Glomerular visceral epithelial cell (primary cell): Measurements from ENCODE around the gene SPRING1.

Experiments used
- DNase-seq: peaks from one replicate; pipeline ENCODE4 v3.0.0-alpha.2; 2016; ENCODE audit errors: extremely low spot score

SPRING1 gene

DNA sequence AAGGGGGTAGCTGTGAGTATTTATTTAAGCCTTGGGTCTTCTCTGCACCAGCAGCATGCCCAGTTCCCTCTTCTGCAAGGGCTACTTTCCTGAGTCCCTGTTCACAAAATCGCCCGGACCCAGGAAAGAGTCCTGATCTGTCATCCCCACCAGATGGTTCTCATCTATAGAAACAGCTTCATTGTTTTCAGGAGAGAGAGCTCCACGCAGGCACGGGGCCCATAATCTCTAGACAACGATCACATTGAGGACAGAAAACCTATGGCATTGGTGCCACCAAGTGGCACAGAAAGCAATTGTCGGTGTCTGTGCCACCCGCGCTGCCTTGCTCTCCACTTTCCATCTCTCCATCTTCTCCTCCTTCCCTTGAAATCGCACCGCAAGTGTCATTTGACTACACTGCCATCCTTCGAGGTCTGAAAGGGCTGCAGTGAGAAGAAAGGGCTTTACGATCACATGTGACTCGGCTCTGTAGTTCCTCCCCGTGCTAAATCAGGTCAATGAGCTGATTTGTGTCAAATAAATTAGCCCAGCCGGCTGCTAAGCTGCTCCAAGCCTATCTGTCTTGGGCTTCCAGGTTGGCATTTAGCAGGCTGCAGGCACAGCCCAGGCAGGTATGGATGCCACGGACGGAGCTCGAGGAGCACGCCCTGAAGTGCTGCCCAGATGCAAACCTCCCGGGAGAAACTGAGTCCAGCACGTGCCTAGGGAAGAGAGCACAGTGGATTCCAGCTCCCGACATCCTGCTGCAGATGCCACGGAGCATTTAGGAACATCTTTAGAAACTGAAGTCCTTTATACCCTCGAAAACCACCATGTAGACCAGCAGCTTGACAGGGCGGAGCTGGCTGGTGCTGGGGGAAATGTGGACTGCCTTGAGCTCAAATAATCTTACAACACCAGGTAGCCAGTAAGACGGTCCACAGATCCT is 28.8 kb downstream of the SPRING1 start:
- DNase-seq: peak; percentile 54

GRCh38 chr12:116707751-116708150 is 30.1 kb downstream of the SPRING1 start:
- DNase-seq: no peak

DNA sequence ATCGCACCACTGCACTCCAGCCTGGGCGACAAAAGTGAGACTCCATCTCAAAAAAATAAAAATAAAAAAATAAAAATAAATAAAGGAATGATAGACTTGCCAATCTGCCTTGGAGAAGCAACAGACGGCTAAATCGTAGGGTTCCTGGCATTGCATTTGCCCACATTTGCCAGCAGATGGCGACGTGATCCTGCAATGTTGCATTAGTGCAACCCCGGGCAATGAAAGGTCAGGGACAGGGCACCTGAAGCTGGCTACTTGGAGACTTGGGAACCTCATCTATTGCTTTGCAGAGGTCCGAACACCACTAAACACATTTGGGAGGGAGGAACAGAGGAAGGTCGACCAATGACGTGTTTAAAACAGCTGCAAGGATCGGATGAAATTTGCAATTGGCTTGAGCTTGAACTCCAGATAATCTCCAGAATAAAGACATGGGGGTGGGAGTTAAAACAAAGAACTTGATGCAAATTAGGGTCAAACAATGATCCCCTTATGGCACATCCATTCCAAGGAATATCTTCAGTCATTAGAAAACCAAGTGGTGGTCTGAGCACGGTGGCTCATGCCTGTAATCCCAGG is 34.6 kb downstream of the SPRING1 start:
- peak; percentile 60 for DNase-seq

DNA sequence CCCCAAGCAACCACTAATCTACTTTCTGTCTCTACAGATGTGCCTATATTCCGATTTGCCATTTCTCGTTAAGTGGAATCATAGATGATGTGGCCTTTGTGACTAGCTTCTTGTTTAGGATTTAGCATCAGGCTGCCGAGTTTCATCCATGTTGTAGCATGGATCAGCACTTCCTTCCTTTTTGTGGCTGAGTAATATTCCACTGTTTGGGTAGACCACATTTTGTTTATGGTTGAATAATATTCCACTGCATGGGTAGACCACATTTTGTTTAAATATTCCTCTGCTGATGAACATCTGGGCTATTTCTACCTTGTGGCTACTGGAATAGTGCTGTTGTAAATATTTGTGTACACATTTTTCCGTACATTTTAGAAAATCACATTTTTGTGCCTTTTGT is 36.4 kb downstream of the SPRING1 start:
- DNase-seq: no peak

DNA sequence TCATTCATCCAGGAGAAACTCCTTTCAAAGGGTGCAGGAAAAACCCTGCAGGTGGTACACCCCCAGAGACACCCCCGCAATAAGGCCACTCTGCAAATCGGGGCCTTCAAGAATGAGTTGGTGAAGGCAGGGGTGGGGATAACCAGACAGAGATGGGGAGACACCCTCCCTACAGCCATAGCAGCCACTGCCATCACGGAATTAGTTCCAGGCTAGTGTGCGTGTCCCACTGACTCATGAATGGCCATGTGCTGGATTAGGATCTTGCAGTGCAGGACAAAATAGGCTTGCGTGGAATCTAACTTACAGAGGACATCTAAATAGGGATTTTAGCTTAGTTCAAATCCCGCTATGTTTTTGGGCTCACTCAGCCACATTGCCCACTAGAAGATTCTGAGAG is 37.8 kb downstream of the SPRING1 start:
- DNase-seq: no peak

- no peak for DNase-seq
Observed at GRCh38 chr12:116698554-116699075, 39.3 kb downstream of the SPRING1 start.

DNA sequence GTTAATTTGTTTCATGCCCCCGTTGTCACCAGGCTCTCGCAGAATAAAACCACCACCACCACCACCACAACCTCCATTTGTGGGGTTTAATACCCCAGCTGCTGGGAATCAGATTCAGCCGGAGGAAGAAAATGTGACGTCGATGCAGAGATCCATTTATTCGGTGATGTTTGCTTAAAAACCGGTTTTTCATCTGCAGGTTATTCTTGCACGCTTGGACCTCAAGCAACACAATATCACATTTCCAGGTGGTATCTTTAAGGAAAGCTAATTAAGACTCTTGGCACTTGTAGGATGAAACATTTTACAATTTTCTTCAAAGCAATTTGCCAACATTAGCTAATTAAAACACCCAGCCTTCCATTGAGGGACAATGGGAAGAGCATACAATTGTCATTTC is 39.8 kb downstream of the SPRING1 start:
- DNase-seq: no peak

GRCh38 chr12:116697716-116698115 is 40.2 kb downstream of the SPRING1 start:
- no peak for DNase-seq

GRCh38 chr12:116697305-116697704 is 40.6 kb downstream of the SPRING1 start:
- DNase-seq: no peak

- no peak for DNase-seq
Observed at GRCh38 chr12:116695464-116695725, 42.5 kb downstream of the SPRING1 start.

DNA sequence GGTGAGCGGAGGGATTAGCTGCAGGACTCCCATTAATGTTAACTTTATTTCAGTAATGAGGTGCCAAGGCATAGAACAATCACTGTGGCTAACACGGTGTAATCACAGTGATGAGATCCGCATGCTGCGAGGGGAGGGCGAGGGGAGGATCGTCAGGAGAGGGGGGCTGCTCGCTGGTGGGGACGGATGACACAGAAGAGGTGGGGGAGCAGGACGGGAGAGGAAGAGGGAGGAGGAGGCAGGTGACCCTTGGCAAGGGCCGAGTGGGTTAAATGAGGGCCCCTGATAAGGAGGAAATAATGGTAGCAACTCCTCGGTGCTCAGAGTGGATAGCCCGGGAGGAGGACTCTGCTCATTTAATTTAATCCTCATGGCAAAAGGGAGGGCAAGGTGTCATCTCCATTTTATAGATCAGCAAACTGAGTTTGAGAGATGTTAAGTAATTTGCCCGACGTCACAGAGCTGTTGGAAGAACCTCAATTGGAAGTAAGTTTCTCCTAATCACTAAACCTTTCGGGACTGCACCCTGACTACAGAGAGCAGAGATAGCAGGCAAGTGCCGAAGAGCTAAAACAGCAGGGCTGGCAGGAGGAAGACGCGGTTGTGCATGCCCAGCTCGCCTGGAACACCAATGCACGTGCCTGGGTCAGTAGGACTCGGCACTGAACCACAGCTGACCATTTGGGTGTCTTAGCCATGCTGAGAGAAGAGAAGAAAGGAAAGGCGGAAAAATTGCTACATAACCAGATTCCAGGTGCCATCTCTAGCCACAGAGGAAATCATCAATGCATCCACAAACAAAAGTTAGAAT is 43.0 kb downstream of the SPRING1 start:
- DNase-seq: no peak

DNA sequence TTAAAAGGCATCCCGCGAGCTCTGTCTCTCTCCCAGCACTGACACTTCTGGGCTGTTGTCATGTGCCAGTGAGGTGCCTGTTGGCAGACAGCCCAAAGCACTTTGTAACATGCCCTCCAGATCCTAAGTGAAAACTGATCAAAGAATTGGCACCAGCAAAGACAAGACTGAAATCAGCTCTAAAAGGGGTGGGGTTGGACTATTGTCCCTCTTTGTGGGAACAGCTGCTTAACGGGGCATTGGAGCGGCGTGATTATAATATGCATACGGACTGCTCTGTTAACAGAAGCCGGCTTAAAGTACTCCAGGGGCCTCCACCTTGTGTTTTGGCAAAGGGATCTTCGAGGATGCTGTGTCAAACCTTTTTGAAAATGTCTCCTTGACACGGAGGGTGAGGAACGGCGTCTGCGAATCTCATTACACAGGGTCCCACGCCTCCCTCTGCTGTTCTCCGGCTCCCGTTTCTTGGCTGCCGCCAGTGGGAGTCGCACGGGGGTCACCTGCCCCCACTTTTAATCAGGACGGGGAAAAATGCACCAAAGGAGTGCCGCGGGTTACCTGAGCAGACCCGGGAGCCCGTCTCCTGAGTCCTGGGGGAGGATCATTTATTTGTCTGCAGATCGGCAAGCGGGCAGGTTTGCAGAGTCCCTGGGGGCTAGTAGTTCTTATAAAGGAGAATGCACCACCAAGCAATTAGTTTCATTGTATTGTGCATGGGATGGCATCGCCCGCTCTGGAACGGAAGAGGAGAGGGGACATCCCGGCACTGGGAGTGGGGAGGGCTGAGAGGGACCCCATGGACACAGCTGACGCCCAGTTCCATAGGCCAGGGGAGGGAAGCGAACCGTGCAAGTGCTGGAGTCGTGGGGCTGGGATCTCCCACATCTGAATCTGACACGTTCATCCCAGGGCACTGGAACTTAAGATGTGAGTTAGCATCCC is 44.3 kb downstream of the SPRING1 start:
- DNase-seq: no peak

DNA sequence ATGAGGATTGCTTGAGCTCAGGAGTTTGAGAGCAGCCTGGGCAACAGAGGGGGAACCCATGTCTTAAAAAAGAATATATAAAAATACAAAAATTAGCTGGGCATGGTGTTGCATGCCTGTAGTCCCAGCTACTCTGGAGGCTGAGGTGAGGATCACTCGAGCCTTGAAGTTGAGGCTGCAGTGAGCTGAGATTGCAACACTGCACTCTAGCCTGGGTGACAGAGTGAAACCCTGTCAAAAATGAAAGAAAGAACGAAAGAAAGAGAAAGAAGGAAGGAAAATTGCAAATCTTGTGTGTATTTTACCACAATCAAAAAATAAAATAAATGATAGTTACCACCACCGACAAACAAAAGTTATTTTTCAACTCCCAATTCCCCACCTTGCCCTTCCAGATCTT is 45.3 kb downstream of the SPRING1 start:
- DNase-seq: no peak

DNA sequence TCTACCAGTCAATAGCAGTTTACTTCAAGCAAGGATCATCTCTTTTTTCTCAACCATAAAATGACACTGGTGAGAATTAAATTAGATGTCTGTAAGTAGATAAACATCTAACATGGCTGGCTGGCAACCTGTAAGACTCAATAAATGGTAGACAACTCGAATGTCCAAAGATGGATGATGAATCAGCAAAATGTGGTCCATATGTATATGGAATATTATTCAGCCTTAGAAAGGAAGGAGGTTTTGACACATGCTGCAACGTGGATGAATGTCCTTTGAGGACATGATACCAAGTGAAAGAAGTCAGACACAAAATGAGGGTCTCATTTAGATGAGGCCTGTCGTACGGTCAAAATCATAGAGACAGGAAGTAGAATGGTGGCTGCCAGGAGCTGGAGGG is 46.2 kb downstream of the SPRING1 start:
- no peak for DNase-seq

GRCh38 chr12:116691205-116691604 is 46.7 kb downstream of the SPRING1 start:
- DNase-seq: no peak

DNA sequence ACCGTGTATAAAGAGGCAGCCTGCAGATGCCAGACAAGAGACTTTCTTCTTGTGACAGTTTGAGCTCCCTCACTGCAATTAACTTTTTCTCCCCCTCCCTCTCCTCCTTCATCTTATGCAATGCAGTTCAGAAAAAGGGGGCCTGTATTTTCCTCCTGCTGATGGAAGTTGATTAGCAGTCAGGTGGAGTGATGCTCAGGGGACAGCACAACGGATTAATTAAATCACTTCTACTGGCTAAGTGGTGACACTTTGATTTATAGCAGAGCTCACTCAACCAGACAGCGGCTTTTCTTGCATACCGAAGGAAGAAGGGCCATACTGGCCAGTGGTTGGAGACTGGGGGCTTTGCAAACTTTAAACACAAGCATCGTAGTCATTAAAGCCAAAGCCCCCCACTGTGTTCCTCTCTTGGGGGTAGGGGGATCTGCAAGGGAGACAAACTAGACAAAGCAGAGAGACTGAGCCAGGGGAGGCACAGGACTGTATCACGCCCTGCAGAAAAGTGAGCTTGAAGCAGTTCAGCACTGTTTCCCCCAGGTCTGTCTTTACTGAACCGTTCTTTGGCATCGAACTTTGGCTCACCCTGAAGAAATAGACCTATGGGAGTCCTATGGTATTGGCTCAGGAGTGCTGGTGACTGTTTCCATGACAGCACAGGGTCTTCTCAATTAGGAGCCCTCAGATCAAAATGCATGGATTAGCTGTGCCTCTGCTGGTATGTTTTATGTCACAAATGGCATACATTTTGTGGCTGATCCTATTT is 47.7 kb downstream of the SPRING1 start:
- no peak for DNase-seq

- no peak for DNase-seq
Observed at GRCh38 chr12:116689521-116689920, 48.3 kb downstream of the SPRING1 start.
